HG03135 (cell line): ENCODE measurements around the gene FKBP2.
A peak's percentile ranks its signal among the peaks of the same experiment; 100 is the strongest.

Experiments
- ATAC-seq: cut with Tn5 transposase; IDR thresholded peaks from one replicate; pipeline ENCODE4 v1.9.1; 2021; ENCODE audit warnings: mild to moderate bottlenecking, moderate library complexity; ENCODE audit not compliant: unreplicated experiment

The FKBP2 gene

GRCh38 chr11:64283092-64283491 lies 42.2 kb downstream of the FKBP2 start:
- ATAC-seq = no peak

DNA sequence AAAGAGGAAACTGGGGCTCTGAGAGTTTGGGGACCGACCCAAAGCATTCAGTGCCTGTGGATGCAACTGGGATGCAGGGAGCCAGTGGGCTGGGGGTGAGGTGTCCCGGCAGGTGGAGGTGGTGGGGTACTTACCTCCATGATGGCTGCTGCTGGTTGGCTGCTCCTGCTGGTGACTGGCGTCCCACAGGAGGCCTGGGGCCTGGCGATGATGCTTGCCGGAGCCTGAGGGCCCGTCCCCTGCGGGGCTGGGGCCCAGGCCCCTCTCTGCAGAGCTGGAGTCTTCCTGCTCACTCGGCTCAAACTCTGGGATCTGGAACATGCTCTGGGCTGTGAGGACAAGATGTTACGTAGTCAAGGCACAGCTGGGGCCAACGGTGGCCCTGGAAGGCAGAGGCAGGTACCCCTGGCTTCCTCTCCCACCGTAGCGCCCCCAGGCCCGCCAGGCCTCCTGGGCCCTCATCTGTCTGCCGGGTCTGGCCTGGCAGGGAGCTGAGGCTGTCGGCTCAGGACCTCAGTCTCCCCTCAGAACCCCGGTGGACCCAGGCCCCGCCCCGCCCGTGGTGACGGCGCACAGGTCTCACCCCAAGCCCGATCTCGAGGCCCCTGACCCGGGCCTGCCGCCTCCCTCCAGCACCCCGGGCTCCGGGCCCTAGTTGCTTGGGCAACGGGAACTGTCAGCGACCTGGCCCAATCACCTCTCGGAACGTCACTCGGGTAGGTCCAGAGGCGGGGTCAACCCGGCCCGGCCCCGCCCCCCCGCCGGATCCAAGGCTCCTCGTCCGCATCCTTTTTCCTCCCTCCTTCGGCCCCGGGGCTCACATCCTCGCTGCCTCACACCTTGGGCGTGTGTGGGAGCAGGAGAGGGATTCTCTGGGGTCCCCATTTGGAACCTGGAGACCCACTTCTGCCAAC lies 43.4 kb downstream of the FKBP2 start, which contains the start of gene BAD:
TSS of gene BAD (minus strand) at position 618 of the 914 bp plus-strand sequence. CDS start at position 321, 297 bp downstream.
- peak; percentile 62 for ATAC-seq

DNA sequence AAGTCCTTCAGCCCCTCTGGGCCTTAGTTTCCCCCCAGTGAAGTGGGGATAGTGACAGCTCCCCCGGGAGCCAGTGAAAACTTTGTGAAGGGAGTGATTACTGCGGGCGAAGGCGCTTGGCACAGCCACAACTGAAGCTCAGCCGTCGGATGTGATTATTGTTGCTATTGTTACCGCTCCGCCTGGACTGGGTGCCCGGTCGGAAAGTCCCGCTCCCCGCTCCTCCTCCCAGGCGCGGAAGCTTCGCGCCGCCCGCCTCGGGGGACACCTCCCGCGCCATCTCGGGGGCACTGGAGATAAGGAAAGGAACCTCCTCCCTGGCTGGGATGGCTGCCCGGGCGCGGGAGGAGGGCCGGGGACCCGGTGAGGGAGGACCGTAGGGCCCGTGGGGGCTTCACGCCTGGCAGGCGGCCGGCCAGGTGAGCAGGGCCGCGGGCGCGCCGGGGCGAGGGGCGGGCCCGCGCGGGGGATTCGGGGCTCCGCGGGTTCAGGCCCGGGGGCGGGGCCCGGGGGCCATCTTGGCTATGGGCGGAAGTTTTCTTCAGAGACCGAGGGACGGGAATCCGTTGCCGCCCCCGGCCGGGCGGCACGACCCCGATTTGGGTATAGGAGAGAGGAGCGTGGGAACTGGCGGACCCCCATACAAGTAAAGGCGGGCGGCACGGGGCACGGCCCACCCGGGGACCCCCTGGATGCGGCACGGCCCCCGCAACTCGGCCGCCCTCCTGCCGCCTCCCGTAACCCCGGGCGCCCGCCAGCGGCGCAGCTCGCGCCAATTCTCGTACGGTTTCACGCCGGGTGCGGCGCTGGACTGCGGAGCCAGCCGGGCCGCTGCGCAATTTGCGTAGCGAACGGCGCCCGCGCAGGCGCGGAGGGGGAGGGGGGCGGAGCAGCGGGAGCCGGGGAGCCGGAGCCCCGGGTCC lies 44.3 kb downstream of the FKBP2 start, which contains the start of gene GPR137:
TSS of gene GPR137 (plus strand) at position 887 of the 923 bp plus-strand sequence. CDS start 677 bp downstream, outside the sequence.
- ATAC-seq = peak; percentile 58

- ATAC-seq = no peak
These were observed 45.2 kb downstream of the FKBP2 start for GRCh38 chr11:64285885-64286800.

- no peak for ATAC-seq
These were observed 45.9 kb downstream of the FKBP2 start for GRCh38 chr11:64286801-64287159.

GRCh38 chr11:64287676-64288352 lies 46.9 kb downstream of the FKBP2 start:
- no peak for ATAC-seq

DNA sequence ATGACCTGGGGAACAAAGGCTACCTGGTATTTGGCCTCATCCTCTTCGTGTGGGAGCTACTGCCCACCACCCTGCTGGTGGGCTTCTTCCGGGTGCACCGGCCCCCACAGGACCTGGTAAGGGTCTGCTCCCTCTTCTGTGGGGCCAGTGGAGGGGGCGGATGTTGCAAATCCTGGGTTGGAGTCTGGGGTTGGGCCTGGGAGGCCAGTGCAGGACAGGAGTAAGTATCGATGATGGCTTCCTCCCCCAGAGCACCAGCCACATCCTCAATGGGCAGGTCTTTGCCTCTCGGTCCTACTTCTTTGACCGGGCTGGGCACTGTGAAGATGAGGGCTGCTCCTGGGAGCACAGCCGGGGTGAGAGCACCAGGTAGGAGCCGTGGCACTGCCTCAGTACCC lies 47.5 kb downstream of the FKBP2 start:
- no peak for ATAC-seq

DNA sequence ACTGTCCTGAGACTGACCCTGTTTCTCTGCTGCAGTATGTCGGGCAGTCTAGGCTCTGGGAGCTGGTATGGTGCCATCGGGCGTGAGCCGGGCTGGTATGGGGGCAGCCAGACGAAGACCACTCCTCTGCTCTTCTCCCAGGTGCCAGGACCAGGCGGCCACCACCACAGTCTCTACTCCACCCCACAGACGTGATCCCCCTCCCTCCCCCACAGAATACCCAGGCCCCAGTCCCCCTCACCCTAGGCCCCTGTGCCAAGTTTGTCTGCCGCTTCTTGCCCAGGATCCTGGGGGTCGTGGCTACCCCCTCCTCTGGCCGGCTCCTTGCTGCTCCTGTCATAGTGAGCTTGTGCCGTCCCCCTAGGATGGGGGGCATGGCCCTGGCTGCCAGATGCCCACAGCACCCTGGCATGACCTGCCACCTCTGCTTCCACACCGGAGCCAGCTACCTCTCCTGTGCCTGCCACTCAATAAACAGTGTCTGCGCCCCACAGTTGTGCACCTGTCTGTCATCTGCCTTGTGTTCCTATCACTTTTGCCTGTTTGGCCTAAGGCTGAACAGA lies 48.2 kb downstream of the FKBP2 start:
- ATAC-seq = no peak

DNA sequence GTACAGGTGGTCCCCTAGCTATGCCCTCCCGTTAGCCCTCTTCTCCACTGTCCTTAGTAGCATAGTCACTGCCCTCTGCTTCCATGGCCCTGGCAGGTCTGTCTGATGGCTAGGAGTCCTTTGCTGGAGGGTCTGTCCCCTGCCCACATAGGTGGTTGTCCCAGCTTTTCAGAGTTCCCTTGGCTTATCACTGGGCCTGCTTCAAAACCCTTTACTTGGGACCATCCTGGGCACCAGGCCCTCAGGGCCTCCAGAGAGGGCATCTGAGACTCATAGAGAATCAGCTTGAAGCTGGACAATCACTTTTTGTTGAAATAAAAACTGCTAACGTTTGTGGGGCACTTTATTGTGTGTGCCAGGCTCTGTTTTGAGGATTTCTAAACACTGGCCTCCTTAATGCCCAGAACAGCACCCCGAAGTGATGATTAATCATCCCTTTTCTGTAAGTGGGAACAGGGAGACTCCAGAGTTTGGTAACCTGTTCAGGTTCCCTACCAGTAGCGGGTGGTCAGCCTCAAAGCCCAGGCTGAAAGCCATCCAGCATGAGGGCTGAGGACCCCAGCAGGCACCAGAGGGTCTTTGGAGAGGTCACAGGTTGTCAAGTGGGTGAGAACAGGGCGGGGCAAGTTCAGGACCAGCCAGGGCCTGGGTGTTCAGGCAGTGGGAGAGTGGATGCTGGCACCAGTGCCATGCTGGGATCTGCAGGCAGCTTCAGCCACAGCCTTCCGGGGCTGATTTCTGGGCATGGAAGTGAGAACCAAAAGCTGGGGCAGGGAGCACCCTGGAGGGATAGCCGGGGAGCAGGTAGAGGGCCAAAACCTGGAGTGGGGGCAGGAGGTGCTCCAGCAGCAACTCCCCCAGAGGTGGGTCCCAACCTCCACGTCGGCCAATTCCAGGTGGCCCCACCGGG lies 49.7 kb downstream of the FKBP2 start:
- ATAC-seq = no peak

DNA sequence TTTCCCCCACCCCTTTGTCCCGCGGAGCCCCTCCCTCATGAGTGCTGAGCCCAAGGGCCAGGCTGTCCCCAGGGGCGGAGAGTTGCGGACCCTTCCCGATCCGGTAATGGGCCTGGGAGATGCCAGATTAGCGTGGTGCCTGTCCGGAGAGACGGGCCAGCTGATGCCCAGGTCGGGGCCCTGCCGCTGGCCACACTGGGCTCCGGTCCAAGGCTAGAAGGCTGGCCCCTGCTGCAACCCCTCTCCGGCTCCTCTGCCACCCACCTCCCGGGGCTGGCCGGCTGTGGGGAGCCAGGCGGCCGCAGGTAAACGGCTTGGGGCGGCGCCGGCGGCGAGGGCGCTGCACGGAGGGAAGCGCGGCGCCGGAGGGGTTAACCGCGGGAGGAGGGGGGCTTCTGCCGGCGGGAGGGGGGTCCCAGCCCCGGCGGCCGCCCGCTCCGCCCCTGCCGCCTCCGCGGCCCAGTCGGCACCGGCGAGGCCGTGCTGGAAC lies 50.4 kb downstream of the FKBP2 start, which contains the start of gene KCNK4:
TSS of gene KCNK4 (plus strand) at position 41 of the 490 bp plus-strand sequence. CDS start 1,717 bp downstream, outside the sequence.
- ATAC-seq = no peak

GRCh38 chr11:64291752-64292459 lies 51.0 kb downstream of the FKBP2 start:
- ATAC-seq = no peak

GRCh38 chr11:64292460-64293254 lies 51.8 kb downstream of the FKBP2 start:
- ATAC-seq = no peak
